ENCODE measurements around the gene PALM.
A peak's percentile ranks its signal among the peaks of the same experiment; 100 is the strongest.

The PALM gene

GRCh38 chr19:734716-735115 is 26.0 kb downstream of the PALM start:
- H2AFZ ChIP-seq (ENCODE audit: low read length) = no peak overlapping the region
- H3K79me2 ChIP-seq (ENCODE audit: insufficient read depth, low read length) = no peaks in the 10 kb centered on the region
- peaks cover 3% of the 10 kb centered on the region for H3K4me1 ChIP-seq (ENCODE audit: insufficient read depth, low read length, poor library complexity, severe bottlenecking)
- no peak overlapping the region for H3K4me3 ChIP-seq (ENCODE audit: low read length, poor library complexity, severe bottlenecking)
- no peaks in the 10 kb centered on the region for H3K27me3 ChIP-seq (ENCODE audit: insufficient read depth, low read length, poor library complexity, severe bottlenecking)
- H3K36me3 ChIP-seq (ENCODE audit: insufficient read depth, low read length) = no peaks in the 10 kb centered on the region
- TF ChIP-seq EZH2phosphoT487 (IDR thresholded peaks at IDR 0.05; ENCODE audit: borderline replicate concordance) (no peak), CTCF (conservative IDR thresholded peaks at IDR 0.05; ENCODE audit: low read length) (no peak)
- H3K9me2 ChIP-seq (replicated peaks; ENCODE audit: low read depth, low read length) = no peaks in the 10 kb centered on the region
- H4K20me1 ChIP-seq (ENCODE audit: insufficient read depth, low read length, poor library complexity, severe bottlenecking) = no peaks in the 10 kb centered on the region
- no peaks in the 10 kb centered on the region for H3K9me3 ChIP-seq (ENCODE audit: insufficient read depth, low read depth, low read length)
- H3K9ac ChIP-seq (ENCODE audit: low read depth, low read length, poor library complexity, severe bottlenecking) = no peak overlapping the region
- H3F3A ChIP-seq (ENCODE audit: low read depth) = no peaks in the 10 kb centered on the region
- H3K4me2 ChIP-seq (ENCODE audit: low read depth, low read length, poor library complexity, severe bottlenecking) = no peak overlapping the region

- Histone ChIP-seq H3K4me1 (ENCODE audit: insufficient read depth, low read length, poor library complexity, severe bottlenecking) (peaks cover 3% of the 10 kb centered on the region), H3K4me2 (ENCODE audit: low read depth, low read length, poor library complexity, severe bottlenecking) (no peak overlapping the region), H4K20me1 (ENCODE audit: insufficient read depth, low read length, poor library complexity, severe bottlenecking) (no peaks in the 10 kb centered on the region), H3K9ac (ENCODE audit: low read depth, low read length, poor library complexity, severe bottlenecking) (no peak overlapping the region), H3K9me3 (ENCODE audit: insufficient read depth, low read depth, low read length) (no peaks in the 10 kb centered on the region), H3K36me3 (ENCODE audit: insufficient read depth, low read length) (no peaks in the 10 kb centered on the region), H3K4me3 (ENCODE audit: low read length, poor library complexity, severe bottlenecking) (no peak overlapping the region), H3K79me2 (ENCODE audit: insufficient read depth, low read length) (no peaks in the 10 kb centered on the region), H3K27me3 (ENCODE audit: insufficient read depth, low read length, poor library complexity, severe bottlenecking) (no peaks in the 10 kb centered on the region), H3F3A (ENCODE audit: low read depth) (no peaks in the 10 kb centered on the region), H2AFZ (ENCODE audit: low read length) (no peak overlapping the region), H3K9me2 (replicated peaks; ENCODE audit: low read depth, low read length) (no peaks in the 10 kb centered on the region)
- TF ChIP-seq EZH2phosphoT487 (IDR thresholded peaks at IDR 0.05; ENCODE audit: borderline replicate concordance) = no peak
- no peak for TF ChIP-seq CTCF (conservative IDR thresholded peaks at IDR 0.05; ENCODE audit: low read length)
Measured at GRCh38 chr19:736125-736524, 27.4 kb downstream of the PALM start.

- Histone ChIP-seq H2AFZ (ENCODE audit: low read length) (no peak overlapping the region), H3K4me1 (ENCODE audit: insufficient read depth, low read length, poor library complexity, severe bottlenecking) (peaks cover 1% of the 10 kb centered on the region), H3K4me2 (ENCODE audit: low read depth, low read length, poor library complexity, severe bottlenecking) (no peak overlapping the region), H4K20me1 (ENCODE audit: insufficient read depth, low read length, poor library complexity, severe bottlenecking) (no peaks in the 10 kb centered on the region), H3K36me3 (ENCODE audit: insufficient read depth, low read length) (no peaks in the 10 kb centered on the region), H3K27me3 (ENCODE audit: insufficient read depth, low read length, poor library complexity, severe bottlenecking) (no peaks in the 10 kb centered on the region), H3F3A (ENCODE audit: low read depth) (no peaks in the 10 kb centered on the region), H3K9me3 (ENCODE audit: insufficient read depth, low read depth, low read length) (no peaks in the 10 kb centered on the region), H3K9me2 (replicated peaks; ENCODE audit: low read depth, low read length) (no peaks in the 10 kb centered on the region), H3K4me3 (ENCODE audit: low read length, poor library complexity, severe bottlenecking) (no peak overlapping the region), H3K9ac (ENCODE audit: low read depth, low read length, poor library complexity, severe bottlenecking) (no peak overlapping the region), H3K79me2 (ENCODE audit: insufficient read depth, low read length) (no peaks in the 10 kb centered on the region)
- TF ChIP-seq CTCF (conservative IDR thresholded peaks at IDR 0.05; ENCODE audit: low read length) (peak; percentile 66), EZH2phosphoT487 (IDR thresholded peaks at IDR 0.05; ENCODE audit: borderline replicate concordance) (no peak)
Measured at GRCh38 chr19:737591-738093, 28.9 kb downstream of the PALM start.
